ENCODE data around the gene RNF135.

DNA sequence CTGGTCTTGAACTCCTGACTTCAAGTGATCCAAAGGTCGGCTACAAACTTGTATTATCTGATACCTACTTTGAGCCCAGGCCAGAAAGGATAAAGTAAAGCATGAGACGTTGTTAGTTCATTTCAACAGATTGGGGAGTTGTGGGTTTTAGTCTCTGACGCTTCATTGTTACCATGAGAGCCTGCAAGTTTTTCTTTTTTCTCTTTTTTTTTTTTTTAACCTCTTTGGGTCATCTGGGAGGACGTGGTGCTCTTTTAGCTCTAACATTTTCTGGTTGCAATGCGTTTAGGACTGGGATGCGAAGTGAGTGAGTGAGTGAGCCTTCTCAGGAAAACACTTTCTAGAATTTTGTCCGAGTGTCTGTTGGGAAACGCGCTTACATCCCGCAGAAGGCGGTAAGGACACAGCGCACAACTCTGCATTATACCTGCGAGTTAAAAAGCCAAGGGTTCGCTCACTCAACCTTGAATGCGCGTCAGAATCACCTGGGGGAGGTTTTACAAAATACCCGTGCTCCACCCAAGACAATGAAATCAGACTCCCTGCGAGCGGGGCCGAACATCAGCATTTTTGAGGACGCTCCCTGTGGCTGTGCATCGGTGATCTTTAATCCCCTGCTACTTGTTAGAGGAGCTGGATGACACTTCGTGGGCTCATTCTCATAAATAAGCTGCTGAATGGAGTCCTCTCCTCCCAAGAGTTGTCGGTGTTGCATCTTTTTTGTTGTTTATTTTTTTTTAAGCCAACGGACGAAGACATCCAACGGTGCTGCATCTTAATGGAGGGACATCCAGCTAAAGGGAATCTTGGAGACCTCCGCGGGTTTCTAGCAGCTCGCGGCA lies 629 bp upstream of the RNF135 start:
- TF ChIP-seq, protein P1, sequence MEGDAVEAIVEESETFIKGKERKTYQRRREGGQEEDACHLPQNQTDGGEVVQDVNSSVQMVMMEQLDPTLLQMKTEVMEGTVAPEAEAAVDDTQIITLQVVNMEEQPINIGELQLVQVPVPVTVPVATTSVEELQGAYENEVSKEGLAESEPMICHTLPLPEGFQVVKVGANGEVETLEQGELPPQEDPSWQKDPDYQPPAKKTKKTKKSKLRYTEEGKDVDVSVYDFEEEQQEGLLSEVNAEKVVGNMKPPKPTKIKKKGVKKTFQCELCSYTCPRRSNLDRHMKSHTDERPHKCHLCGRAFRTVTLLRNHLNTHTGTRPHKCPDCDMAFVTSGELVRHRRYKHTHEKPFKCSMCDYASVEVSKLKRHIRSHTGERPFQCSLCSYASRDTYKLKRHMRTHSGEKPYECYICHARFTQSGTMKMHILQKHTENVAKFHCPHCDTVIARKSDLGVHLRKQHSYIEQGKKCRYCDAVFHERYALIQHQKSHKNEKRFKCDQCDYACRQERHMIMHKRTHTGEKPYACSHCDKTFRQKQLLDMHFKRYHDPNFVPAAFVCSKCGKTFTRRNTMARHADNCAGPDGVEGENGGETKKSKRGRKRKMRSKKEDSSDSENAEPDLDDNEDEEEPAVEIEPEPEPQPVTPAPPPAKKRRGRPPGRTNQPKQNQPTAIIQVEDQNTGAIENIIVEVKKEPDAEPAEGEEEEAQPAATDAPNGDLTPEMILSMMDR (IDR thresholded peaks at IDR 0.05): no peak
- TF ChIP-seq POLR2A (IDR thresholded peaks at IDR 0.05): no peak

All from body of pancreas (tissue), 4 donors.